ENCODE measurements around the gene PROSER2. TPM values are rescaled to one million over a fixed set of nuclear protein-coding genes. Genes with fewer than 3 reads are reported as not detected.

The PROSER2 gene
- total RNA-seq, 6 experiments from 2014 or later: 0.74 to 2.9 (median 1.5) TPM

- no peak for DNase-seq
- no peaks in the 10 kb centered on the region for H3K9me3 Mint-ChIP-seq
- H3K27me3 Mint-ChIP-seq (ENCODE audit: insufficient read depth): no peaks in the 10 kb centered on the region
- H3K4me3 Mint-ChIP-seq: no peak overlapping the region
- peaks cover 35% of the 10 kb centered on the region for H3K4me1 Mint-ChIP-seq (ENCODE audit: low read depth)
- no peaks in the 10 kb centered on the region for H3K36me3 Mint-ChIP-seq (ENCODE audit: low read depth)
- TF ChIP-seq, protein P1, sequence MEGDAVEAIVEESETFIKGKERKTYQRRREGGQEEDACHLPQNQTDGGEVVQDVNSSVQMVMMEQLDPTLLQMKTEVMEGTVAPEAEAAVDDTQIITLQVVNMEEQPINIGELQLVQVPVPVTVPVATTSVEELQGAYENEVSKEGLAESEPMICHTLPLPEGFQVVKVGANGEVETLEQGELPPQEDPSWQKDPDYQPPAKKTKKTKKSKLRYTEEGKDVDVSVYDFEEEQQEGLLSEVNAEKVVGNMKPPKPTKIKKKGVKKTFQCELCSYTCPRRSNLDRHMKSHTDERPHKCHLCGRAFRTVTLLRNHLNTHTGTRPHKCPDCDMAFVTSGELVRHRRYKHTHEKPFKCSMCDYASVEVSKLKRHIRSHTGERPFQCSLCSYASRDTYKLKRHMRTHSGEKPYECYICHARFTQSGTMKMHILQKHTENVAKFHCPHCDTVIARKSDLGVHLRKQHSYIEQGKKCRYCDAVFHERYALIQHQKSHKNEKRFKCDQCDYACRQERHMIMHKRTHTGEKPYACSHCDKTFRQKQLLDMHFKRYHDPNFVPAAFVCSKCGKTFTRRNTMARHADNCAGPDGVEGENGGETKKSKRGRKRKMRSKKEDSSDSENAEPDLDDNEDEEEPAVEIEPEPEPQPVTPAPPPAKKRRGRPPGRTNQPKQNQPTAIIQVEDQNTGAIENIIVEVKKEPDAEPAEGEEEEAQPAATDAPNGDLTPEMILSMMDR (IDR thresholded peaks at IDR 0.05): no peak
- no peak overlapping the region for H3K27ac Mint-ChIP-seq
Measured at GRCh38 chr10:11797281-11797680, 25.9 kb upstream of the PROSER2 start.

DNA sequence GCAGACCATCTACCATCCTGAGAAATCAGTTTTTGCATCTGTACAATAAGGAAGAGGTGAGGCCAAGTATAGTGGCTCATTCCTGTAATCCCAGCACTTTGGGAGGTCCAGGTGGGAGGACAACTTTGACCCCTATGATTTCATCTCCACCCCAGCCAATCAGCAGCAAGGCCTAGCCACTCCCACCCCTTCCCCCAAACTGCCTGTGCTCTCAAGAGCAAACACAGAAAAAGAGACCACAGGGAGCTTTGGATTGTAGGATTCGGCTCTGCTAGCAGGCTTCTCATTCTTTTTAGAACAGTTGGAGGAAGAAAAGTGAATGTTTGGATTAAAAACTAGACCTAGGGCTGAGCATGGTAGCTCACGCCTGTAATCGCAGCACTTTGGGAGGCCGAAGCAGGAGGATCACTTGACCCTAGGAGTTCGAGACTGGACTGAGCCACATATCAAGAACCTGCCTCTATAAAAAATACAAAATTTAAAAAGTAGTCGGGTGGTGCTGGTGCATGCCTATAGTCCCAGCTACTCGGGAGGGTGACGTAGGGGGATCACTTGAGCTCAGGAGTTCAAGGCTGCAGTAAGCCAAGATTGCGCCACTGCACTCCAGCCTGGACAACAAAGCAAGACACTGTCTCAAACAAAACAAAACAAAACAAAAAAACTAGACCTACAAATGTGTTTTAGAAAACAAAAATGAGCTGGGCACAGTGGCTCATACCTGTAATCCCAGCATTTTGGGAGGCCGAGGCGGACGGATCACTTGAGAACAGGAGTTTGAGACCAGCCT, 25.1 kb upstream of the PROSER2 start:
- H3K27ac Mint-ChIP-seq: no peak overlapping the region
- H3K4me1 Mint-ChIP-seq (ENCODE audit: low read depth): peaks cover 34% of the 10 kb centered on the region
- TF ChIP-seq, protein P1 (IDR thresholded peaks at IDR 0.05): no peak
- H3K27me3 Mint-ChIP-seq (ENCODE audit: insufficient read depth): no peaks in the 10 kb centered on the region
- no peak for DNase-seq
- H3K4me3 Mint-ChIP-seq: no peak overlapping the region
- H3K36me3 Mint-ChIP-seq (ENCODE audit: low read depth): no peaks in the 10 kb centered on the region
- H3K9me3 Mint-ChIP-seq: no peaks in the 10 kb centered on the region

DNA sequence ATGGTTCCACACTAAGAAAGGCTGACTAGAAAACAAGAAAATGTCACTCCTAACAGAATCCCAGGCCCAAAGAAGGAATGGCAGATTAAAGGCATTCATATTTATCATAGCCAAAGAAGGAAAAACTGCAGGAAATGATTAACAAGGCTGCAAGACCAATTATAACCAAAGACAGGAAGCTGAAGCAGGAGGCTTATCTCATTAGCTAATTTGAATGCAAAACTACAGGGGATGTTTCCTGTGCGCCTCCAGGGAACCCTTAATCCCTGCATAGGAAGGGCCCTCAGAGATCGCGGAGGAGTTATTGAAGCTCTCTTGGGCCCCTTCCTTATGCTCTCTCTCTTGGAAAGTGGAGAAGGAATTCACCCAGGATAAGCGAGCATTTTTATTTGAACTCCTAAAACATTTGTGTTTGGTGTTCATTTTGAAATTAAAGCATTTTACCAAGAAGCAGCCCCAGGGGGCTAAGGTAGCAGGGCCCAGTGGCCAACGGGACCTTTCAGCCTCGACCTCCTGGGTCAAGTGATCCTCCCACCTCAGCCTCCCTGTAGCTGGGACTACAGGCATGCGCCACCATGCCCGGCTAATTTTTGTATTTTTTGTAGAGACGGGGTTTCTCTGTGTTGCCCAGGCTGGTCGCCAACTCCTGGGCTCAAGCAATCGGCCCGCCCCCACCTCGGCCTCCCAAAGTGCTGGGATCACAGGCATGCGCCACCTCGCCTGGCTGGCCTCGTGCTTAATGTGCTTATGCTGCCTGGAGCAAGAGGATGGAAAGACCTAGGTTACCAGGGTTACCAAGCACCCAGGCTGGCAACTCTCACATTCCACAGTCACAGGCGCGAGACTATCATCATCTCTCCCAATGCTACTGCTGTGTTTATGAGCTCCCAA, 24.1 kb upstream of the PROSER2 start:
- no peaks in the 10 kb centered on the region for H3K9me3 Mint-ChIP-seq

GRCh38 chr10:11799736-11800080, 23.4 kb upstream of the PROSER2 start:
- Mint-ChIP-seq H3K27ac (no peak overlapping the region), H3K36me3 (ENCODE audit: low read depth) (no peaks in the 10 kb centered on the region), H3K4me3 (no peak overlapping the region), H3K4me1 (ENCODE audit: low read depth) (peaks cover 18% of the 10 kb centered on the region), H3K9me3 (no peaks in the 10 kb centered on the region), H3K27me3 (ENCODE audit: insufficient read depth) (no peaks in the 10 kb centered on the region)
- no peak for DNase-seq
- TF ChIP-seq, protein P1 (IDR thresholded peaks at IDR 0.05): no peak

More for the DNA sequence above, 24.1 kb upstream of the PROSER2 start:
- TF ChIP-seq, protein P1 (IDR thresholded peaks at IDR 0.05): no peak
- Mint-ChIP-seq H3K27me3 (ENCODE audit: insufficient read depth) (no peaks in the 10 kb centered on the region), H3K36me3 (ENCODE audit: low read depth) (no peaks in the 10 kb centered on the region), H3K27ac (no peak overlapping the region), H3K4me3 (no peak overlapping the region), H3K4me1 (ENCODE audit: low read depth) (peaks cover 24% of the 10 kb centered on the region)
- DNase-seq: no peak

DNA sequence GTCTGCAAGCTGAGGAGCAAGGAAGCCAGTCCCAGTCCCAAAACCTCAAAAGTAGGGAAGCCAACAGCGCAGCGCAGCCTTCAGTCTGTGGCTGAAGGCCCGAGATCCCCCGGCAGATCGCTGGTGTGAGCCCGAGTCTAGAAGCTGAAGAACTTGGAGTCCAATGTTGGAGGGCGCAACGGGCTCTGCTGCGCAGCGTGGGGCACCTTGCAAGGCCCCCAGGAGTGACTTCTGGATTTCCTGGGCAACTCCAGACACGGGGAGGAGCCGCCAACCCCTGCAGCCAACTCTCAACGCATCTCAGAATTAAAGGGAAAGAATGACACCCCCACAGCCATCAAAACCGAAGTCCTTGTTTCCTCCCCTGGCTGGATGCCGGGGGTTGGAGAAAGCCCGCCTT, 18.8 kb upstream of the PROSER2 start:
- H3K9me3 Mint-ChIP-seq: no peaks in the 10 kb centered on the region
- TF ChIP-seq, protein P1 (IDR thresholded peaks at IDR 0.05): no peak
- H3K4me1 Mint-ChIP-seq (ENCODE audit: low read depth): no peaks in the 10 kb centered on the region; the same call in 1 of the 2 replicates
- no peak overlapping the region for H3K4me3 Mint-ChIP-seq
- DNase-seq: no peak
- H3K27me3 Mint-ChIP-seq (ENCODE audit: insufficient read depth): peaks cover 8% of the 10 kb centered on the region; the same call in 1 of the 2 replicates
- H3K27ac Mint-ChIP-seq: no peak overlapping the region
- H3K36me3 Mint-ChIP-seq (ENCODE audit: low read depth): no peaks in the 10 kb centered on the region
